Loucy (cell line): Measurements from ENCODE around the gene ABCC3.

Source experiments
- H2AFZ ChIP-seq: fragments of 200-600 bp; sonication (generic); 2 replicates; pipeline ENCODE4 v1.6.0; 2016; ENCODE audit warnings: antibody characterized with exemption, mild to moderate bottlenecking, low read length, moderate library complexity
- H3F3A ChIP-seq: fragments of 200-600 bp; 2 replicates; pipeline ENCODE4 v1.6.0; 2016; ENCODE audit warnings: antibody characterized with exemption, low read depth, mild to moderate bottlenecking
- H3K27me3 ChIP-seq: fragments of 200-600 bp; sonication (generic); 2 replicates; pipeline ENCODE4 v1.6.1; 2014; ENCODE audit warnings: low read length, mild to moderate bottlenecking; ENCODE audit not compliant: insufficient read depth, poor library complexity, severe bottlenecking
- H3K36me3 ChIP-seq: fragments of 200-600 bp; sonication (generic); 2 replicates; pipeline ENCODE4 v1.6.1; 2016; ENCODE audit warnings: low read length; ENCODE audit not compliant: insufficient read depth
- H3K4me1 ChIP-seq: fragments of 200-600 bp; sonication (generic); 2 replicates; pipeline ENCODE4 v1.5.1; 2014; ENCODE audit warnings: low read length, mild to moderate bottlenecking; ENCODE audit not compliant: insufficient read depth, poor library complexity, severe bottlenecking
- H3K4me2 ChIP-seq: fragments of 200-600 bp; sonication (generic); 2 replicates; pipeline ENCODE4 v1.6.0; 2014; ENCODE audit warnings: antibody characterized with exemption, low read length, low read depth, mild to moderate bottlenecking; ENCODE audit not compliant: poor library complexity, severe bottlenecking
- H3K4me3 ChIP-seq: fragments of 200-600 bp; sonication (generic); 2 replicates; pipeline ENCODE4 v1.5.1; 2014; ENCODE audit warnings: low read length, mild to moderate bottlenecking, mixed read lengths; ENCODE audit not compliant: poor library complexity, severe bottlenecking
- H3K79me2 ChIP-seq: fragments of 200-600 bp; sonication (generic); 2 replicates; pipeline ENCODE4 v1.6.1; 2014; ENCODE audit warnings: low read length; ENCODE audit not compliant: insufficient read depth
- H3K9ac ChIP-seq: fragments of 200-600 bp; sonication (generic); 2 replicates; pipeline ENCODE4 v1.6.0; 2014; ENCODE audit warnings: mild to moderate bottlenecking, low read depth, low read length, moderate library complexity; ENCODE audit not compliant: poor library complexity, severe bottlenecking
- H3K9me2 ChIP-seq: fragments of 200-600 bp; sonication (generic); replicated peaks from 2 replicates; pipeline ENCODE4 v1.6.1; 2016; ENCODE audit warnings: low read depth, low read length, mixed read lengths
- H3K9me3 ChIP-seq: fragments of 200-600 bp; sonication (generic); 2 replicates; pipeline ENCODE4 v1.6.1; 2014; ENCODE audit warnings: mild to moderate bottlenecking, antibody characterized with exemption, low read length, low read depth; ENCODE audit not compliant: insufficient read depth
- H4K20me1 ChIP-seq: fragments of 200-600 bp; sonication (generic); 2 replicates; pipeline ENCODE4 v1.6.0; 2014; ENCODE audit warnings: antibody characterized with exemption, low read length, mild to moderate bottlenecking; ENCODE audit not compliant: insufficient read depth, poor library complexity, severe bottlenecking
- EZH2phosphoT487 ChIP-seq: fragments of 200-600 bp; IDR thresholded peaks from 2 replicates; pipeline ENCODE4 v1.6.1; 2018; ENCODE audit warnings: antibody characterized with exemption, mild to moderate bottlenecking, moderate library complexity, borderline replicate concordance
- TF ChIP-seq, protein P1 (sequence below): fragments of 200-600 bp; sonication (generic); conservative IDR thresholded peaks from 2 replicates; pipeline ENCODE4 v1.5.1; 2014; ENCODE audit warnings: mild to moderate bottlenecking, antibody characterized with exemption, low read length

ABCC3 gene

DNA sequence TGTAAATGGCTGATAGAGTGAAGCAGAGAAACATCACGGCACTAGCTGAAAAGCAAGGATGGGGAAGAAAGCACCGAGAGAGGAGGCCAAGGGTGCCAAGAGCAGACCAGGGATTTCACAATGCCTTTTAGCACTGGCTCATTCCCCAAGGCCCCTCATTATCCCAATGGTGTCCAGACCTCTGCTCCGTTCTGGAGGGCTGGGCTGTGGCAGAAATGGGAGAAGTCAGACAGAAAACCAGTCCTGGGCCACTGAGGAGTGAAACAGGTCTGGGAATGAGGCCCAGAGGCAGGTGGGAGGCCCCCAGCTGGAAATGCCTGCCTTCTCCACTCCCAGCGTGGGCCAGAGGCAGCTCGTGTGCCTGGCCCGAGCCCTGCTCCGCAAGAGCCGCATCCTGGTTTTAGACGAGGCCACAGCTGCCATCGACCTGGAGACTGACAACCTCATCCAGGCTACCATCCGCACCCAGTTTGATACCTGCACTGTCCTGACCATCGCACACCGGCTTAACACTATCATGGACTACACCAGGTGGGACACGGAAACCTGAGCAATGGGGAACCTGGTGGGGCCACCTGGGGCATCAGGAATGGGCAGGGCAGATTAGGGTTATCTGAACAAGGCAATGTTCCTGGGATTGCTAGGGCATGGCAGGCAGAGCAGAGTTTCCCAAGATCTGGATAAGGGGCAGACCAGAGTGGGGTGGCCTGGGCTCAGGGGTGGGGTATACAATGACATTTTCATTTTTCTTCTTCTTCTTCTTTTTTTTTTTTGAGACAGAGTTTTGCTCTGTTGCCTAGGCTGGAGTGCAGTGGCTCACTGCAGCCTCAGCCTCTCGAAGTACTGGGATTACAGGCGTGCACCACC lies 52.8 kb downstream of the ABCC3 start:
- Histone ChIP-seq H3F3A (no peaks in the 10 kb centered on the region), H3K4me2 (no peak overlapping the region), H3K4me3 (no peak overlapping the region), H3K9me3 (no peaks in the 10 kb centered on the region), H3K79me2 (no peaks in the 10 kb centered on the region), H4K20me1 (no peaks in the 10 kb centered on the region), H3K4me1 (peaks cover 4% of the 10 kb centered on the region), H3K36me3 (no peaks in the 10 kb centered on the region; the same call in 1 of the 2 replicates), H2AFZ (no peak overlapping the region), H3K9ac (no peak overlapping the region), H3K27me3 (no peaks in the 10 kb centered on the region), H3K9me2 (no peaks in the 10 kb centered on the region)
- TF ChIP-seq, protein P1, sequence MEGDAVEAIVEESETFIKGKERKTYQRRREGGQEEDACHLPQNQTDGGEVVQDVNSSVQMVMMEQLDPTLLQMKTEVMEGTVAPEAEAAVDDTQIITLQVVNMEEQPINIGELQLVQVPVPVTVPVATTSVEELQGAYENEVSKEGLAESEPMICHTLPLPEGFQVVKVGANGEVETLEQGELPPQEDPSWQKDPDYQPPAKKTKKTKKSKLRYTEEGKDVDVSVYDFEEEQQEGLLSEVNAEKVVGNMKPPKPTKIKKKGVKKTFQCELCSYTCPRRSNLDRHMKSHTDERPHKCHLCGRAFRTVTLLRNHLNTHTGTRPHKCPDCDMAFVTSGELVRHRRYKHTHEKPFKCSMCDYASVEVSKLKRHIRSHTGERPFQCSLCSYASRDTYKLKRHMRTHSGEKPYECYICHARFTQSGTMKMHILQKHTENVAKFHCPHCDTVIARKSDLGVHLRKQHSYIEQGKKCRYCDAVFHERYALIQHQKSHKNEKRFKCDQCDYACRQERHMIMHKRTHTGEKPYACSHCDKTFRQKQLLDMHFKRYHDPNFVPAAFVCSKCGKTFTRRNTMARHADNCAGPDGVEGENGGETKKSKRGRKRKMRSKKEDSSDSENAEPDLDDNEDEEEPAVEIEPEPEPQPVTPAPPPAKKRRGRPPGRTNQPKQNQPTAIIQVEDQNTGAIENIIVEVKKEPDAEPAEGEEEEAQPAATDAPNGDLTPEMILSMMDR: no peak
- no peak for TF ChIP-seq EZH2phosphoT487

DNA sequence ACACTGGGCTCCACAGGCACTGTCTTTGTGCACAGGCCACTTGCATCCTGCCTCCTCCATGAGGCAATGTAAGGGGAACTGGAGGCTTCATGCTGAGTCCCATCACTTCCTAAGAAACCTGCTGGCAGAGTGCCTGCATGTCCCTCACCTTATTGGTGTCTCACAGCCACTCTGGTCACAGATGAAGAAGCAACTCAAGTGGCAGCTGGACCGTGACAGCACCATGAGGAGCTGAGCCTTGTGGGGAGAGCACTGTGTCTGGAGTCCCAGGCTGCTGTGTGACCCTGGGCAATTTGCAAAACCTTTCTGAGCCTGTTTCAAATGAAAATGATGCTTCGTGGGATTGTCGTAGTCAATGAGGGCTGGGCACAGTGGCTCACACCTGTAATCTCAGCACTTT lies 53.6 kb downstream of the ABCC3 start:
- Histone ChIP-seq H3K9ac (no peak overlapping the region), H3K79me2 (no peaks in the 10 kb centered on the region), H3K4me2 (no peak overlapping the region), H3K36me3 (peaks cover 5% of the 10 kb centered on the region; the same call in 1 of the 2 replicates), H2AFZ (no peak overlapping the region), H3K27me3 (no peaks in the 10 kb centered on the region), H3K9me2 (no peaks in the 10 kb centered on the region), H3K4me1 (peaks cover 4% of the 10 kb centered on the region), H4K20me1 (no peaks in the 10 kb centered on the region), H3K9me3 (no peaks in the 10 kb centered on the region), H3F3A (no peaks in the 10 kb centered on the region), H3K4me3 (no peak overlapping the region)
- TF ChIP-seq, protein P1: no peak
- TF ChIP-seq EZH2phosphoT487: no peak

DNA sequence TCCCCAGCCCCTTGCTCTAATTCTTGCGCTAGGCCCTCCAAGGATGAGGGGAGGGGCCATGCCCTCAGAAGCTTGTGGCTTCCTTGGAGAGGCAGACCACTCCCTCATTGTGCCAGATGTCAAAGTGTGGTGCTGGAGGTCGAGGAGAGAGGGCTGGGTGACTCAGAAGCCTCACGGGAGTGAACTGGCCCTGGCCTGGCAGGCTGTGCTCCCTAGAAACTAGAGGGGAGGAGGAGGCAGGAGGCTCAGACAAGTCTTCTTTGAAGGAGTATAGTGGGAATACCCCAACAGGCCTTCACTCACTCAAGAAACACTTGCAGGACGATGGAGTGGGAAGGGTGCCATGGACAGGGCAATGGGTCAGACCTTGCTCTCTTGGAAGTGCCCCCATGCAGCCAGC lies 54.6 kb downstream of the ABCC3 start:
- H3F3A ChIP-seq: no peaks in the 10 kb centered on the region
- TF ChIP-seq, protein P1: no peak
- TF ChIP-seq EZH2phosphoT487: no peak
- H3K4me3 ChIP-seq: no peak overlapping the region
- no peak overlapping the region for H2AFZ ChIP-seq
- H3K9ac ChIP-seq: no peak overlapping the region
- H4K20me1 ChIP-seq: no peaks in the 10 kb centered on the region
- no peak overlapping the region for H3K4me2 ChIP-seq
- H3K9me2 ChIP-seq: no peaks in the 10 kb centered on the region
- no peaks in the 10 kb centered on the region for H3K79me2 ChIP-seq
- no peaks in the 10 kb centered on the region for H3K9me3 ChIP-seq
- peaks cover 4% of the 10 kb centered on the region for H3K4me1 ChIP-seq
- H3K27me3 ChIP-seq: no peaks in the 10 kb centered on the region
- peaks cover 8% of the 10 kb centered on the region; the same call in 1 of the 2 replicates for H3K36me3 ChIP-seq
